Activated CD4-positive, alpha-beta memory T cell treated with anti-CD3 and anti-CD28 coated beads, Interleukin-2, amount 10 ng/mL, durations not matched to agents 7 days and 5 days (primary cell): ENCODE results near the gene TTC39C. TPM values are rescaled to one million over a fixed set of nuclear protein-coding genes. Genes with fewer than 3 reads are reported as not detected.

Experiments used
- CTCF ChIA-PET: fragments of 350-600 bp; sonication (Branson Sonifier 250); formaldehyde crosslinking; loops from one replicate; lab custom pipeline; 2021; ENCODE audit warnings: antibody characterized with exemption, inconsistent platforms; lab: Charles Lee
- POLR2A ChIA-PET: fragments of 350-600 bp; sonication (Branson Sonifier 250); formaldehyde crosslinking; loops from one replicate; lab custom pipeline; 2021; ENCODE audit warnings: antibody characterized with exemption; lab: Charles Lee
- DNase-seq: peaks from one replicate; pipeline ENCODE4 v3.0.0-alpha.2; 2020
- H3K27ac Mint-ChIP-seq: one replicate; pipeline ENCODE4 v1.8.0; 2021; ENCODE audit warnings: mild to moderate bottlenecking, mixed read lengths
- H3K27me3 Mint-ChIP-seq: one replicate; pipeline ENCODE4 v1.8.0; 2021; ENCODE audit warnings: mixed read lengths
- H3K36me3 Mint-ChIP-seq: one replicate; pipeline ENCODE4 v1.8.0; 2021; ENCODE audit warnings: low read depth, mixed read lengths
- H3K4me1 Mint-ChIP-seq: one replicate; pipeline ENCODE4 v1.8.0; 2021; ENCODE audit warnings: mixed read lengths
- H3K4me3 Mint-ChIP-seq: one replicate; pipeline ENCODE4 v1.8.0; 2021; ENCODE audit warnings: mild to moderate bottlenecking, mixed read lengths
- H3K9me3 Mint-ChIP-seq: one replicate; pipeline ENCODE4 v1.8.0; 2021; ENCODE audit warnings: mixed read lengths
- total RNA-seq, 2 experiments: library from RNA; stranded (reverse); gene quantifications; one replicate each; pipeline ENCODE4 v1.2.3, GENCODE V29; 2021

Gene TTC39C
- total RNA-seq, 2 experiments from 2014 or later, result 94.0 to 94.4 TPM

- Mint-ChIP-seq H3K27ac (peak overlapping the region; percentile 37), H3K27me3 (no peaks in the 10 kb centered on the region), H3K9me3 (no peaks in the 10 kb centered on the region), H3K4me1 (peaks cover 36% of the 10 kb centered on the region), H3K4me3 (no peak overlapping the region), H3K36me3 (peaks cover 55% of the 10 kb centered on the region)
- CTCF ChIA-PET, result interaction anchor here (1.5 to 2.0 kb wide), 2 partner anchors 102 to 197 kb away, joined by 3 to 6 read pairs; partner anchors contain the start of gene TTC39C
- POLR2A ChIA-PET, result no interaction called here
- DNase-seq, result no peak
Measured at GRCh38 chr18:24115628-24116027, 101.1 kb downstream of the TTC39C start.

GRCh38 chr18:24118750-24119577 lies 104.4 kb downstream of the TTC39C start:
- peaks cover 61% of the 10 kb centered on the region for H3K36me3 Mint-ChIP-seq
- ChIA-PET CTCF (interaction anchor here (1.0 to 1.7 kb wide), 5 partner anchors 11 to 294 kb away, joined by 3 to 8 read pairs (median 3); no protein-coding TSS in a partner anchor), POLR2A (no interaction called here)
- no peak overlapping the region for H3K4me3 Mint-ChIP-seq
- peak overlapping the region; percentile 34 for H3K27ac Mint-ChIP-seq
- H3K9me3 Mint-ChIP-seq, result no peaks in the 10 kb centered on the region
- peak; percentile 83 for DNase-seq
- H3K27me3 Mint-ChIP-seq, result no peaks in the 10 kb centered on the region
- peaks cover 20% of the 10 kb centered on the region for H3K4me1 Mint-ChIP-seq

- DNase-seq, result no peak
- ChIA-PET CTCF (interaction anchor here (1.7 kb wide), 1 partner anchor 202 kb away, joined by 8 read pairs; no protein-coding TSS in a partner anchor), POLR2A (interaction anchor here (1.6 kb wide), 1 partner anchor 18 kb away, joined by 5 read pairs; the partner anchor contains the start of gene CABYR)
- Mint-ChIP-seq H3K36me3 (peaks cover 61% of the 10 kb centered on the region), H3K4me1 (peaks cover 3% of the 10 kb centered on the region), H3K4me3 (no peak overlapping the region), H3K9me3 (no peaks in the 10 kb centered on the region), H3K27me3 (no peaks in the 10 kb centered on the region), H3K27ac (no peak overlapping the region)
Measured at GRCh38 chr18:24120676-24121075, 106.1 kb downstream of the TTC39C start.

GRCh38 chr18:24121625-24122024 lies 107.1 kb downstream of the TTC39C start:
- Mint-ChIP-seq H3K27me3 (no peaks in the 10 kb centered on the region), H3K9me3 (no peaks in the 10 kb centered on the region), H3K27ac (no peak overlapping the region), H3K36me3 (peaks cover 57% of the 10 kb centered on the region), H3K4me1 (no peaks in the 10 kb centered on the region), H3K4me3 (no peak overlapping the region)
- ChIA-PET CTCF (no interaction called here), POLR2A (interaction anchor here (1.0 to 1.6 kb wide), 2 partner anchors 17 to 106 kb away, joined by 3 to 5 read pairs; partner anchors contain the start of gene CABYR)
- no peak for DNase-seq

GRCh38 chr18:24126155-24126961 lies 111.8 kb downstream of the TTC39C start:
- Mint-ChIP-seq H3K4me3 (no peak overlapping the region), H3K4me1 (no peaks in the 10 kb centered on the region), H3K36me3 (peaks cover 57% of the 10 kb centered on the region), H3K9me3 (no peaks in the 10 kb centered on the region), H3K27ac (no peak overlapping the region), H3K27me3 (no peaks in the 10 kb centered on the region)
- no peak for DNase-seq
- ChIA-PET CTCF (no interaction called here), POLR2A (no interaction called here)

GRCh38 chr18:24127735-24128134 lies 113.2 kb downstream of the TTC39C start:
- no peak for DNase-seq
- H3K4me3 Mint-ChIP-seq, result no peak overlapping the region
- no peaks in the 10 kb centered on the region for H3K4me1 Mint-ChIP-seq
- no peaks in the 10 kb centered on the region for H3K27me3 Mint-ChIP-seq
- POLR2A ChIA-PET, result interaction anchor here (0.6 to 1.1 kb wide), 2 partner anchors 11 to 676 kb away, joined by 3 read pairs; partner anchors contain the start of gene CABYR
- H3K27ac Mint-ChIP-seq, result no peak overlapping the region
- CTCF ChIA-PET, result interaction anchor here (0.6 kb wide), 1 partner anchor 11 kb away, joined by 3 read pairs; the partner anchor contains the start of gene CABYR
- no peaks in the 10 kb centered on the region for H3K9me3 Mint-ChIP-seq
- H3K36me3 Mint-ChIP-seq, result peaks cover 54% of the 10 kb centered on the region

GRCh38 chr18:24128700-24129099 lies 114.1 kb downstream of the TTC39C start:
- H3K9me3 Mint-ChIP-seq, result no peaks in the 10 kb centered on the region
- peaks cover 56% of the 10 kb centered on the region for H3K36me3 Mint-ChIP-seq
- H3K27ac Mint-ChIP-seq, result no peak overlapping the region
- H3K4me1 Mint-ChIP-seq, result no peaks in the 10 kb centered on the region
- no peaks in the 10 kb centered on the region for H3K27me3 Mint-ChIP-seq
- ChIA-PET CTCF (no interaction called here), POLR2A (no interaction called here)
- no peak for DNase-seq
- H3K4me3 Mint-ChIP-seq, result no peak overlapping the region

GRCh38 chr18:24130494-24130893 lies 115.9 kb downstream of the TTC39C start:
- H3K9me3 Mint-ChIP-seq, result no peaks in the 10 kb centered on the region
- peaks cover 53% of the 10 kb centered on the region for H3K36me3 Mint-ChIP-seq
- H3K27ac Mint-ChIP-seq, result no peak overlapping the region
- POLR2A ChIA-PET, result no interaction called here
- CTCF ChIA-PET, result no interaction called here
- H3K4me3 Mint-ChIP-seq, result no peak overlapping the region
- H3K4me1 Mint-ChIP-seq, result no peaks in the 10 kb centered on the region
- no peak for DNase-seq
- no peaks in the 10 kb centered on the region for H3K27me3 Mint-ChIP-seq

GRCh38 chr18:24136967-24137373 lies 122.4 kb downstream of the TTC39C start:
- CTCF ChIA-PET, result no interaction called here
- Mint-ChIP-seq H3K9me3 (no peaks in the 10 kb centered on the region), H3K4me3 (no peak overlapping the region), H3K27ac (no peak overlapping the region), H3K4me1 (peaks cover 32% of the 10 kb centered on the region), H3K27me3 (peaks cover 25% of the 10 kb centered on the region), H3K36me3 (peaks cover 39% of the 10 kb centered on the region)
- DNase-seq, result no peak
- POLR2A ChIA-PET, result interaction anchor here (1.0 kb wide), 1 partner anchor 45 kb away, joined by 3 read pairs; no protein-coding TSS in a partner anchor

GRCh38 chr18:24138409-24138788 lies 123.8 kb downstream of the TTC39C start:
- Mint-ChIP-seq H3K27ac (no peak overlapping the region), H3K4me3 (peak overlapping the region; percentile 78), H3K9me3 (no peaks in the 10 kb centered on the region), H3K27me3 (peaks cover 28% of the 10 kb centered on the region), H3K4me1 (peaks cover 32% of the 10 kb centered on the region), H3K36me3 (peaks cover 26% of the 10 kb centered on the region)
- DNase-seq, result no peak
- POLR2A ChIA-PET, result interaction anchor here (0.7 to 1.2 kb wide), 5 partner anchors 11 to 247 kb away, joined by 3 to 5 read pairs (median 3); no protein-coding TSS in a partner anchor
- CTCF ChIA-PET, result interaction anchor here (0.8 to 1.5 kb wide), 4 partner anchors 10 to 517 kb away, joined by 3 to 5 read pairs (median 3); no protein-coding TSS in a partner anchor

GRCh38 chr18:24138789-24139616 lies 124.4 kb downstream of the TTC39C start, which contains the start of gene CABYR:
TSS of gene CABYR (plus strand) at chr18:24139062. CDS start at chr18:24143115, 4,053 bp downstream.
- Mint-ChIP-seq H3K27me3 (peaks cover 29% of the 10 kb centered on the region), H3K4me1 (peaks cover 32% of the 10 kb centered on the region), H3K9me3 (no peaks in the 10 kb centered on the region), H3K27ac (no peak within 1 kb of the TSS), H3K4me3 (peak within 1 kb of the TSS; percentile 78), H3K36me3 (peaks cover 22% of the 10 kb centered on the region)
- DNase-seq, result peak; percentile 68
- ChIA-PET POLR2A (interaction anchor here (0.7 to 1.2 kb wide), 5 partner anchors 11 to 247 kb away, joined by 3 to 5 read pairs (median 3); no protein-coding TSS in a partner anchor), CTCF (interaction anchor here (0.6 to 1.5 kb wide), 6 partner anchors 11 to 517 kb away, joined by 3 to 5 read pairs (median 3); no protein-coding TSS in a partner anchor)

- H3K9me3 Mint-ChIP-seq, result no peaks in the 10 kb centered on the region
- DNase-seq, result no peak
- POLR2A ChIA-PET, result no interaction called here
- H3K27ac Mint-ChIP-seq, result no peak overlapping the region
- H3K27me3 Mint-ChIP-seq, result peaks cover 38% of the 10 kb centered on the region
- no peak overlapping the region for H3K4me3 Mint-ChIP-seq
- CTCF ChIA-PET, result interaction anchor here (0.7 kb wide), 1 partner anchor 330 kb away, joined by 3 read pairs; no protein-coding TSS in a partner anchor
- peaks cover 32% of the 10 kb centered on the region for H3K4me1 Mint-ChIP-seq
- peaks cover 15% of the 10 kb centered on the region for H3K36me3 Mint-ChIP-seq
Measured at GRCh38 chr18:24140697-24141096, 126.1 kb downstream of the TTC39C start.
